ENCODE data around the gene RFC4.
"Not testable (repeated sequence)": the region's sequence is repeated elsewhere in the genome, so short reads cannot be mapped to it uniquely, and the experiment has no call there.

RFC4 gene

GRCh38 chr3:186806089-186807055, at the start of gene RFC4:
Gene RFC4, minus strand, starts transcription at chr3:186806482. Its CDS starts 1,769 bp downstream, at chr3:186804713.
- peak; percentile 93 for ATAC-seq
- DNase-seq, result peak; percentile 92

GRCh38 chr3:186854954-186855353, 48.7 kb upstream of the RFC4 start:
- DNase-seq (no peak), ATAC-seq (no peak)

- no peak for DNase-seq
- no peak for ATAC-seq
These were observed 47.9 kb upstream of the RFC4 start for GRCh38 chr3:186854146-186854545.

GRCh38 chr3:186852994-186853393, 46.7 kb upstream of the RFC4 start:
- DNase-seq (no peak), ATAC-seq (no peak)

- DNase-seq, ATAC-seq: not testable (repeated sequence)
These were observed 45.6 kb upstream of the RFC4 start for GRCh38 chr3:186851835-186852234.

- DNase-seq, result no peak
- peak; percentile 80 for ATAC-seq
These were observed 43.2 kb upstream of the RFC4 start for GRCh38 chr3:186849374-186849975.

GRCh38 chr3:186847437-186847836, 41.2 kb upstream of the RFC4 start:
- ATAC-seq, result no peak
- no peak for DNase-seq

- DNase-seq, result no peak
- no peak for ATAC-seq
These were observed 39.5 kb upstream of the RFC4 start for GRCh38 chr3:186845756-186846155.

GRCh38 chr3:186844908-186845307, 38.6 kb upstream of the RFC4 start:
- no peak for DNase-seq
- ATAC-seq, result no peak

GRCh38 chr3:186843039-186843432, 36.8 kb upstream of the RFC4 start:
- DNase-seq, result no peak
- no peak for ATAC-seq

GRCh38 chr3:186842426-186843038, 36.2 kb upstream of the RFC4 start, which contains the start of gene ADIPOQ:
Gene ADIPOQ, plus strand, starts transcription at chr3:186842710. Its CDS starts 10,349 bp downstream, at chr3:186853059.
- ATAC-seq, result no peak
- DNase-seq, result no peak

- ATAC-seq (no peak), DNase-seq (no peak)
These were observed 35.3 kb upstream of the RFC4 start for GRCh38 chr3:186841620-186842019.

GRCh38 chr3:186839874-186840641, 33.8 kb upstream of the RFC4 start:
- ATAC-seq, result no peak
- DNase-seq, result no peak

GRCh38 chr3:186832276-186832675, 26.0 kb upstream of the RFC4 start:
- no peak for ATAC-seq
- DNase-seq, result no peak

- no peak for ATAC-seq
- DNase-seq, result no peak
These were observed 25.5 kb upstream of the RFC4 start for GRCh38 chr3:186831798-186832197.

GRCh38 chr3:186828340-186828739, 22.1 kb upstream of the RFC4 start:
- ATAC-seq (no peak), DNase-seq (no peak)

- ATAC-seq (peak; percentile 77), DNase-seq (peak; percentile 89)
These were observed 20.9 kb upstream of the RFC4 start for GRCh38 chr3:186826976-186827857.

- ATAC-seq, result no peak
These were observed 20.2 kb upstream of the RFC4 start for GRCh38 chr3:186826410-186826975.

GRCh38 chr3:186825872-186826409, 19.7 kb upstream of the RFC4 start:
- ATAC-seq, result peak; percentile 6

More at GRCh38 chr3:186826410-186826975, 20.2 kb upstream of the RFC4 start:
- peak; percentile 32 for DNase-seq

GRCh38 chr3:186825294-186825821, 19.1 kb upstream of the RFC4 start:
- DNase-seq (peak; percentile 67), ATAC-seq (peak; percentile 83)

More at GRCh38 chr3:186825872-186826409, 19.7 kb upstream of the RFC4 start:
- no peak for DNase-seq

All from stimulated activated naive CD8-positive, alpha-beta T cell treated with anti-CD3 and anti-CD28 coated beads, Interleukin-15, Interleukin-2, amounts not matched to agents 100 U/mL and 50 U/mL, for 24 hours (primary cell).